Heart left ventricle (tissue), 13 donors: Measurements from ENCODE around the gene GLT6D1.

Source experiments
- CTCF ChIP-seq, 12 donors: fragments of 200-600 bp; sonication (generic) in 4 of 12; IDR thresholded peaks; one replicate each; pipeline versions ENCODE4 v1.5.0 to v1.8.0; 2018 to 2022; ENCODE audit warnings: antibody characterized with exemption in 12 of 12, mild to moderate bottlenecking in 5 of 12
- POLR2A ChIP-seq, 2 donors: fragments of 450-650 bp; IDR thresholded peaks; one replicate each; pipeline ENCODE4 v1.6.1; 2017; ENCODE audit warnings: antibody characterized with exemption in 2 of 2, mild to moderate bottlenecking in 2 of 2, moderate library complexity in 2 of 2
- donor health status: ischemic (EF 13 %, LVEDD 7.1; RV severe dilation, severe dysfunction).
- donor health status: DM: no; HTN: yes; CAD: no.
- donor health status: DM: no; HTN: no; CAD: no.
- donor health status: ischemic (EF 25% LVEDD 6.9; RV normal size, moderate dysfunction).
- donor health status: ischemic (EF 25% LVEDD 5.7; RV mildly dilated, moderate dysfunction).
- donor health status: ischemic (EF 35%, LVEDD 5.7; RV mildly dilated, moderate dysfunction).
- donor health status: nonischemic (EF 11% LVEDD 7.7; RV severe dilation, severe dysfunction).
- donor health status: DM: yes; HTN: yes; CAD: no.
- donor health status: PGD.
- donor health status: ischemic (EF 29% LVEDD 5.4; RV normal size, mild dysfunction).
- donor health status: nonischemic (EF 23%, LVEDD 6.1; RV moderate dilation, normal function).

- TF ChIP-seq POLR2A (IDR thresholded peaks at IDR 0.05) = no peak
- TF ChIP-seq CTCF (IDR thresholded peaks at IDR 0.05) = no peak
Measured at GRCh38 chr9:135684691-135685090, 45.4 kb upstream of the GLT6D1 start.
